OCI-LY1 (cell line): ENCODE measurements around the gene RAB3IL1.

ENCODE experiments used
- H2AFZ ChIP-seq: fragments of 200-600 bp; sonication (generic), shearing (Covaris generic); 2 replicates; pipeline ENCODE4 v1.6.0; 2014; ENCODE audit warnings: antibody characterized with exemption, mild to moderate bottlenecking, low read length
- H3F3A ChIP-seq: fragments of 200-600 bp; sonication (generic), shearing (Covaris generic); 2 replicates; pipeline ENCODE4 v1.6.0; 2014; ENCODE audit warnings: mild to moderate bottlenecking, antibody characterized with exemption, low read length, moderate library complexity; ENCODE audit not compliant: insufficient read depth
- H3K27ac ChIP-seq: fragments of 200-600 bp; sonication (generic); 2 replicates; pipeline ENCODE4 v1.5.1; 2014; ENCODE audit warnings: low read length, mixed run types, mild to moderate bottlenecking, low read depth; ENCODE audit not compliant: poor library complexity, severe bottlenecking
- H3K27me3 ChIP-seq: fragments of 200-600 bp; sonication (generic); 2 replicates; pipeline ENCODE4 v1.6.0; 2014; ENCODE audit warnings: antibody characterized with exemption, mild to moderate bottlenecking, low read length, moderate library complexity; ENCODE audit not compliant: insufficient read depth
- H3K36me3 ChIP-seq: fragments of 200-600 bp; sonication (generic); 2 replicates; pipeline ENCODE4 v1.6.1; 2014; ENCODE audit warnings: mild to moderate bottlenecking, antibody characterized with exemption, low read length, moderate library complexity, mixed read lengths; ENCODE audit not compliant: insufficient read depth
- H3K4me1 ChIP-seq: fragments of 200-600 bp; sonication (generic); 2 replicates; pipeline ENCODE4 v1.5.1; 2014; ENCODE audit warnings: mild to moderate bottlenecking, low read length, moderate library complexity; ENCODE audit not compliant: insufficient read depth, severe bottlenecking
- H3K4me2 ChIP-seq: fragments of 200-600 bp; sonication (generic), shearing (Covaris generic); 2 replicates; pipeline ENCODE4 v1.6.1; 2014; ENCODE audit warnings: low read length
- H3K4me3 ChIP-seq: fragments of 200-600 bp; sonication (generic); 2 replicates; pipeline ENCODE4 v1.5.1; 2014; ENCODE audit warnings: low read length, low read depth, mild to moderate bottlenecking, mixed read lengths; ENCODE audit not compliant: poor library complexity, severe bottlenecking
- H3K79me2 ChIP-seq: fragments of 200-600 bp; shearing (Covaris generic); 2 replicates; pipeline ENCODE4 v1.6.1; 2016; ENCODE audit warnings: mixed run types, low read length, mixed read lengths; ENCODE audit not compliant: insufficient read depth
- H3K9ac ChIP-seq: fragments of 200-600 bp; sonication (generic), shearing (Covaris generic); 2 replicates; pipeline ENCODE4 v1.6.1; 2014; ENCODE audit warnings: mild to moderate bottlenecking, low read length, mixed read lengths
- H3K9me2 ChIP-seq: fragments of 200-600 bp; sonication (generic), shearing (Covaris generic); 2 replicates; pipeline ENCODE4 v1.6.1; 2014; ENCODE audit warnings: low read depth, mild to moderate bottlenecking, low read length, mixed read lengths
- H3K9me3 ChIP-seq: fragments of 200-600 bp; shearing (Covaris generic); 2 replicates; pipeline ENCODE4 v1.6.1; 2014; ENCODE audit warnings: low read length, mixed read lengths
- H4K20me1 ChIP-seq: fragments of 200-600 bp; sonication (generic), shearing (Covaris generic); 2 replicates; pipeline ENCODE4 v1.6.0; 2016; ENCODE audit warnings: mild to moderate bottlenecking, low read length; ENCODE audit not compliant: insufficient read depth
- CTCF ChIP-seq: fragments of 200-600 bp; sonication (generic), shearing (Covaris generic); IDR thresholded peaks from 2 replicates; pipeline ENCODE4 v1.5.1; 2017; ENCODE audit warnings: mild to moderate bottlenecking, antibody characterized with exemption, low read length, moderate library complexity, mixed read lengths
- EZH2 ChIP-seq: fragments of 200-600 bp; sonication (generic), shearing (Covaris generic); IDR thresholded peaks from 2 replicates; pipeline ENCODE4 v1.8.0; 2017; ENCODE audit warnings: borderline replicate concordance, mixed run types, mild to moderate bottlenecking, antibody characterized with exemption, low read length, moderate library complexity, mixed read lengths

RAB3IL1 gene

GRCh38 chr11:61881397-61881796, 36.0 kb downstream of the RAB3IL1 start:
- Histone ChIP-seq H3K4me1 (peaks cover 54% of the 10 kb centered on the region), H4K20me1 (no peaks in the 10 kb centered on the region), H3K4me3 (no peak overlapping the region), H3K36me3 (no peaks in the 10 kb centered on the region), H3K9me2 (no peaks in the 10 kb centered on the region), H3K27me3 (no peaks in the 10 kb centered on the region), H3K79me2 (no peaks in the 10 kb centered on the region), H3K9ac (no peak overlapping the region; the same call in 1 of the 2 replicates), H3F3A (no peaks in the 10 kb centered on the region), H2AFZ (no peak overlapping the region; the same call in 1 of the 2 replicates), H3K27ac (peak overlapping the region; percentile 90), H3K4me2 (peak overlapping the region; percentile 81; the same call in 1 of the 2 replicates), H3K9me3 (no peaks in the 10 kb centered on the region)
- no peak for TF ChIP-seq EZH2
- TF ChIP-seq CTCF: no peak

- H3K79me2 ChIP-seq: no peaks in the 10 kb centered on the region
- no peaks in the 10 kb centered on the region for H3K9me2 ChIP-seq
- no peaks in the 10 kb centered on the region for H3K27me3 ChIP-seq
- peaks cover 63% of the 10 kb centered on the region for H3K4me1 ChIP-seq
- H2AFZ ChIP-seq: peak overlapping the region; percentile 73; the same call in 1 of the 2 replicates
- H3K4me2 ChIP-seq: peak overlapping the region; percentile 81
- H4K20me1 ChIP-seq: no peaks in the 10 kb centered on the region
- peak overlapping the region; percentile 90 for H3K27ac ChIP-seq
- no peaks in the 10 kb centered on the region for H3F3A ChIP-seq
- H3K4me3 ChIP-seq: peak overlapping the region; percentile 73
- peak overlapping the region; percentile 84 for H3K9ac ChIP-seq
- peaks cover 3% of the 10 kb centered on the region; the same call in 1 of the 2 replicates for H3K36me3 ChIP-seq
- H3K9me3 ChIP-seq: no peaks in the 10 kb centered on the region
- TF ChIP-seq CTCF (no peak), EZH2 (no peak)
Measured at GRCh38 chr11:61880454-61880853, 36.9 kb downstream of the RAB3IL1 start.

- Histone ChIP-seq H3K9me3 (no peaks in the 10 kb centered on the region), H3K4me1 (peaks cover 64% of the 10 kb centered on the region), H3K36me3 (peaks cover 4% of the 10 kb centered on the region; the same call in 1 of the 2 replicates), H3K79me2 (no peaks in the 10 kb centered on the region), H3K27me3 (no peaks in the 10 kb centered on the region), H3K27ac (peak overlapping the region; percentile 90), H4K20me1 (no peaks in the 10 kb centered on the region), H3F3A (no peaks in the 10 kb centered on the region), H3K4me2 (peak overlapping the region; percentile 81), H3K9ac (peak overlapping the region; percentile 84), H3K4me3 (peak overlapping the region; percentile 73), H2AFZ (peak overlapping the region; percentile 73; the same call in 1 of the 2 replicates), H3K9me2 (no peaks in the 10 kb centered on the region)
- TF ChIP-seq CTCF (no peak), EZH2 (no peak)
Measured at GRCh38 chr11:61880031-61880430, 37.3 kb downstream of the RAB3IL1 start.
